Adipose tissue (tissue), 3 donors: ENCODE measurements around the gene MTR. TPM values are rescaled to one million over a fixed set of nuclear protein-coding genes. Genes with fewer than 3 reads are reported as not detected.
"Not testable (repeated sequence)": the region's sequence is repeated elsewhere in the genome, so short reads cannot be mapped to it uniquely, and the experiment has no call there.

Experiments used
- H3K27ac ChIP-seq: one replicate; pipeline ENCODE4 v1.5.1; 2013; ENCODE audit warnings: low read depth, low read length
- WGBS, 3 donors: extraction: QIAGEN DNeasy Blood & Tissue Kit; methylation state at CpG; one replicate each; pipeline ENCODE4 v1.1.7; 2013; 5-methylcytosine and 5-hydroxymethylcytosine counted together
- polyA plus RNA-seq, 3 donors: library from polyadenylated mRNA; stranded (reverse); fragments of 200-250 nt; gene quantifications; one replicate each; pipeline ENCODE4 v1.2.3, GENCODE V29; 2013
- donor health status: healthy with polysubstance abuse.
- donor health status: Bipolar disorder and iron deficiency.
- donor health status: healthy.

The MTR gene
- polyA plus RNA-seq, 3 donors, result 4.5 to 16.5 (median 5.9) TPM

DNA sequence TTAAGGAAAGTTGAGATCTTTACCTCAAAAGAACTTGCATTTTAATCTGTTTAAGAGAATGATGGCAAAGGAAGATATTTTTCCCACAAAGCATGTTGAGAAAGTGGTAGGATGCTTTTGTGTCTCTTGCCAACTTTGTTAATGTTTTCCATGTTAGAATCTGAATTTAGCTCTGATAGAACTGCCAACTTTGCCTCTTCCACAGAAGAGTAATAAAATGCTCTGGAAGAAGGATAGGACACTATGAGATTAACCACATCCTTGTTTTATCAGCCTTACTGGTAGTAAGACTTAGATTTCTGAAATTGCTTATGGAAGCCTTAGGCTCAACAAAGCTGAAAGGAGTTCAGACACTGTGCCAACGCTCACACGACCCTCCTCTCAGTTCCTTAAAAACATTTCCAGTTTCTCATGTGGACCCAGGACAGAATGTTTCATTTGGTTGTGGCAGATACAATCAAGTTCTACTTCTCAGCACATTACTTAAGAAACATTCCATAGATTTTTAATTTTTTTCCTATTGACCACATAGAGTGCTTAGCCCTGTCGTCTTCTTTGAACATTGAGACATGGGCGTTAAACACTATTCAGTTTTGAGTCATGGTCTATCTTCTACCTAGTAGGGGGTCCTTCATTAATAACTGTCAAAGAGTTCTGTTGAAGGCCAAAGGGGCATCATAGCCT is 59.0 kb downstream of the MTR start:
- WGBS, 3 donors, result 82 to 92% (median 83%) methylated on average over 4 of the region's 4 CpGs
- no peak overlapping the region for H3K27ac ChIP-seq

DNA sequence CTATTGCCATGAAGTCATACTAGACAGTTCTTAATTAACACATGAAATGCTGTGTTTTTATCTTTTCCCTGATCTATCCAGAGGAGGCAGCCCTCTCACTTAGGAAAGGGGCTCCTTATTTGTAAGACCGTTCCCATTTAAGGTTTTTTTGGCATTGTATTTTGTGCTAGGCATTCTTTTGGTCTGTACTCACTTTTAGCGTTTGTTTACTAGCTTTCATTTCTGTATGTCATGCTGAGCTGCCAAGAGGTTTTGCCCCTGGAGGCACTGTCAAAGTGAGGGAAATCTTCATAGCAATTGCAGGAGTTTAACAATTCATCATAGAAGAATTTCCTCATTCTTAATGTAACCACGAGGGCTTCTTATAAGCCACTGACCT is 59.5 kb downstream of the MTR start:
- no peak overlapping the region for H3K27ac ChIP-seq
- WGBS, 3 donors, result 59 to 61% (median 60%) methylated on average over 3 of the region's 3 CpGs

DNA sequence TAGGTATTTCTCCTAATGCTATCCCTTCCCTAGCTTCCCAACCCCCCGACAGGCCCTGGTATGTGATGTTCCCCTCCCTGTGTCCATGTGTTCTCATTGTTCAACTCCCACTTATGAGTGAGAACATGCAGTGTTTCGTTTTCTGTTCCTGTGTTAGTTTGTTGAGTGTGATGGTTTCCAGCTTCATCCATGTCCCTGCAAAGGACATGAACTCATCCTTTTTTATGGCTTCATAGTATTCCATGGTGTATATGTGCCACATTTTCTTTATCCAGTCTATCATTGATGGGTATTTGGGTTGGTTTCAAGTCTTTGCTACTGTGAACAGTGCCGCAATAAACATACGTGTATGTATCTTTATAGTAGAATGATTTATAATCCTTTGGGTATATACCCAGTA is 61.6 kb downstream of the MTR start:
- not testable (repeated sequence) for H3K27ac ChIP-seq
- whole genome bisulfite sequencing, 3 donors, result 89 to 99% (median 96%) methylated on average over 4 of the region's 4 CpGs

DNA sequence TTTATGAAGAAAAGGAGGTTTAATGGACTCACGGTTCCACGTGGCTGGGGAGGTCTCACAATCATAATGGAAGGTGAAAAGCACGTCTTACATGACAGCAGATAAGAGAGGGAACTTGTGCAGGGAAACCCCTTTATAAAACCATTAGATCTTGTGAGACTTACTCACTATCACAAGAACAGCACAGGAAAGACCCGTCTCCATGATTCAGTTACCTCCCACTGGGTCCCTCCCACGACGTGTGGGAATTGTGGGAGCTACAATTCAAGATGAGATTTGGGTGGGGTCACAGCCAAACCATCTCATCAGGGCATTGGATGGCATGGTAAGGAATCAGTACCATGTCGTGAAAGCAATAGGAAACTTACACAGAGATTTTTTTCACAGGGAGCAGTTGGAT is 63.1 kb downstream of the MTR start:
- no peak overlapping the region for H3K27ac ChIP-seq
- 82 to 95% (median 89%) methylated on average over 7 of the region's 7 CpGs for WGBS, 3 donors

DNA sequence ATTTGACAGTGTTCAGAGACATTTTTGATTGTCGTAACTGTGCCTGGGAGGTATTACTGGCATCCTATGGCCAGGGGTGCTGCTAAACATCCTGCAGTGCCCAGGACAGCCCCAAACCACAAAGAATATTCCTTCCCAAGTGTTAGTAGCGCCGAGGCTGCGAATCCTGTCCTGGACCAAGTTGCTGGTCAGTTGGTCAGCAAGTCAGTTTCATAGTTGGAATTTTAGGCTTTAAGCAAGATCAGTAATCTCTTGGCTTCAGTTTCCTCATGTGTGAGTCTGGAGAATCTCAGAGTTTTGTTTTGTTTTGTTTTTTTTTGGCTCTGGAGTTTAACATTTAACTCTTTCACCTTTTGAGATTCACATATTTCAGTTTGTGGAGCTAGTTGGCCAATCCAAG is 65.0 kb downstream of the MTR start:
- WGBS, 3 donors, result 73 to 90% (median 77%) methylated on average over 4 of the region's 4 CpGs
- no peak overlapping the region for H3K27ac ChIP-seq

DNA sequence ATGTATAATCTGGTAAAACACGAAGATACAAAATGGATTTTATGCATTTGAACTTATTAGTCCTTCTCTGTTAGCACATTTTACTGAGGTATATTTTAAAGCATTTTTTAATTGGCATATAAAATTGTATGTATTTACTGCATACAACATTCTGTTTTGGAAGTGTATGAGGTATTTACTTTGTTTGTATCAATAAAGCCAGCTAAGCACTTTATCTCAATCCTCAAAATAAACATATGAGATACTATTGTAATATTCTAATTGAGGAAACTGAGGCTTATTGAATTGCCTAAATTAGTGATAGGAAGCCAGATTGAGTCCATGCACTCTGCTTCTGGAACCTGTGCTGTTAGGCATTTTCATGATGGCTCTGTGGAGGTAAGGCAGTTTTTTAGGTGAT is 65.6 kb downstream of the MTR start:
- 66 to 84% (median 80%) methylated on average over 1 of the region's 1 CpG for WGBS, 3 donors
- no peak overlapping the region for H3K27ac ChIP-seq

DNA sequence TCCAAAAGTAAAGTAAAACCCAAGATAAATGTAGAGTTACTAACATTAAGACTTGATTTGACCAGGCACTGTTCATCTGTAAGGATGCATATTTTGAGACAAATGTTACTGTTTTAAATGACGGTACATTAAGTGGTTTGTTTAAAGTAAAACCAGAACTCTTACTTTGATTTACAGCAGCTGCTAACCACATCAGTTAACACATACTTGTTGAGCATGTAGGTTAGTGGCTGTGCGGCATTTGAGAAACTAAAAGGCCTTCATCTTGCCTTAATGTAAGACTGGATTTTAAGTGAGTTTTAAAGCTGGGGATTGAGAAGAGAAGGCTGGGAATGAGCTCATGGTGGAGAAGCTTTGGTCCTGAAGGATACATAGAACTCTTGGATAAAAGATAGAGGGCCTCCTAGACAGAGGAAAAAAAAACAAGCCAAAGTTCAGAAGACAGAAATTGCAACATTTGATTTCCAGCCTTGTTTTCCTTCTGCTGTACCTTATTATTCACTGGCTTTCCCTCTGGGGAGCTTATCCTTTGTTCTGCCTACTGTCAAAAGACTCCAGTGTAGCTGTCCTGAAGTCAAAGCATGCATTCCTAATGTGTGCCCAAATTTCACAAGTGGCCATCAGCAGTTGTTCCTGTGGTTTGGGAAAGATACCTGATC is 66.6 kb downstream of the MTR start:
- H3K27ac ChIP-seq, result no peak overlapping the region
- 66 to 92% (median 91%) methylated on average over 2 of the region's 2 CpGs for WGBS, 3 donors

DNA sequence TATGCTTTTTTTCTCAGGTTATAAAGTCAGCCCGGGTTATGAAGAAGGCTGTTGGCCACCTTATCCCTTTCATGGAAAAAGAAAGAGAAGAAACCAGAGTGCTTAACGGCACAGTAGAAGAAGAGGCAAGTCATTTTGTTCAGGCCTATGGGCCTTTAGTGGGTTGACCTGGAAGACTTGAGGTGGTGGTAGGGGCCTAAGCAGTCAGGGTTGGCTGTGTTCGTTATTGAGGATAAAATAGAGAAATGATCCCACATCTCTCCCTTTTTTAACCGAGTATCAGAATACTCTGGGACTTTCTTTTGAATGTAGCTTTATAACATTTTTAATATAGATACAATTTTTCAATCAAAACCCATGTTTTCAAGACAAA is 67.1 kb downstream of the MTR start:
- WGBS, 3 donors, result 61 to 95% (median 89%) methylated on average over 4 of the region's 4 CpGs
- H3K27ac ChIP-seq, result no peak overlapping the region

DNA sequence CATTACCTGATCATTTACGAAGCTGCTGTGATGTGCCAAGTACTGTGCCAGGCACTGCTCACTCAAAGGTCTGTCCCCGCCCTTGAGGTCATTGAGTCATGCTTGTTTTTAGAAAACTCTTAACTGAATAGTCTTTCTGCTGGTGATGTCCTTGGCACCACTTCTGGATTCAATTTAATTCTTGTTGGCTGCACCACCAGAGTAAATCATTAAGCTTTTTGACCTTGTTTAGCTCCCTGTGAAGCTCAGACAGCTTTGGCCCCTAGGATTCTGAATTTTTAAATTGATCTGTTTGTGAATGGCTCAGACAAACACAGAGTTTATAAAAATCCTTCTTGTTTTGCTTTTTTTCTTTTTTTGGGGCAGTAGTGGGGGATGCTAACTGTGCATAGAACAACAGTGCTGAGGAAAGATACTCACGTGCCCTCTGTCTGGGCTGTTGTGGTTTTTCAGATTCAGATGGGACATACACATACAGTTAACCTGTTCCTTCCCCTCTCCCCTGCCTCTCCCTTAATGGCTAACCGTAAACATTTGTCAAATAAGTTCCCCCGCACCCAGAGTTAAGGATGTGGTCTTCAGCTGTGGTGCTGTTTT is 67.6 kb downstream of the MTR start:
- no peak overlapping the region for H3K27ac ChIP-seq

DNA sequence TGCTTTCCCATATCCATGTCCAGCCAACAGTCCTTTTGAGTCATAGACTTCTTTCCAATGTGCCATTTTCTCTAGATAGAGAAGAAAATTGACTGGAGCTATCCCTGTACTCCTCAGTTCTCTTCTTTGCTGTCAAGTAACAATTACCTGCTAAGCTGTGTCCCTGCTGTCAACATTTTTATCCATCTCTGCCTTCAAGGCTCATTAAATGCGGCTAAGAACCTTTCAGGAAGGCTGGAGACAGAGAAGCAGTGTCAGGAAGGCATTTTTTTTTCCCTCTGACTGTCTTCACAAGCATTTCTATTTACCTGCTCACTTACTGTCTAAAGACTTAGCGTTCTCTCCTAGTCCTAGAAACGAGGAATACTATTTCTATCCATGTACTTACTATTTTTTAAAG is 69.1 kb downstream of the MTR start:
- H3K27ac ChIP-seq, result no peak overlapping the region
- 56 to 95% (median 92%) methylated on average over 3 of the region's 3 CpGs for WGBS, 3 donors

More for the DNA sequence above, 67.6 kb downstream of the MTR start:
- 25 to 84% (median 80%) methylated on average over 5 of the region's 5 CpGs for WGBS, 3 donors

DNA sequence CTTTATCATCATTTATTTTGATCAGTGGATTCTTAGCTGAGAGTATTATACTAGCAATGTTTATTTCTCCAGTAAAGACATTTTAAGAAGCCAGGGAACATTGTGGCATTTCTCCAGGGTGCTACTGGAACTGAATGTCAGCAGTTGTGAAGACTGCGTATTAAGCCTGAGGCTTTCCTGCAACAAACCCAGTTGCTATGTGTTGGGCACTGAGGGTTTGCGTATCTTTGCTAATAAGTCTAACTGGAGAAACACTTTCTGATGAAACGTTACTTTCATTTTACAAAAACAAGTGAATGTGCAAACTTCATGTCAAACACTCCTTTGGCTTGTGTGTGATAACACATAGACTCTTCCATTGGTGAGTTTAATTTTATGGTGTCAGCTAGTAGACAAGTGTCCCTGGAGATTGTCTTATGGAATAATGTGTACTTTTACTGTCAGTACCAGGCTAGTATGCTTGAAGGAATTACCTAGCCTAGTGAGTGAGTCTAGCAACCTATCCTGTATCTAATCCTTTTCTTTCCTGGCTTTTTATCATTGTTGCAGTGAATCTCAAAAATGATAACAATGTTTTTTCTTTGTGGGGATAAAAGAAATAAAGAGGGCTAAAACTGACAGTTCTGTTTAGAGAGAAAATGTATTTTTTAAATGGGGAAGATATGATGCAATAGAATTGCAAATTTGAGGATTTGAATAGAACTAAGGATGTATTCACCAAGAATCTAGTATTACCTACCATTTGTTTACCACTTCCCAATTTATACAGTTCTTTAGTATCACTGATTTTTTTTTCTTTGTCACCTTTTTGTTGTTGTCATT is 70.1 kb downstream of the MTR start:
- no peak overlapping the region for H3K27ac ChIP-seq
- 56 to 93% (median 62%) methylated on average over 3 of the region's 3 CpGs for WGBS, 3 donors

DNA sequence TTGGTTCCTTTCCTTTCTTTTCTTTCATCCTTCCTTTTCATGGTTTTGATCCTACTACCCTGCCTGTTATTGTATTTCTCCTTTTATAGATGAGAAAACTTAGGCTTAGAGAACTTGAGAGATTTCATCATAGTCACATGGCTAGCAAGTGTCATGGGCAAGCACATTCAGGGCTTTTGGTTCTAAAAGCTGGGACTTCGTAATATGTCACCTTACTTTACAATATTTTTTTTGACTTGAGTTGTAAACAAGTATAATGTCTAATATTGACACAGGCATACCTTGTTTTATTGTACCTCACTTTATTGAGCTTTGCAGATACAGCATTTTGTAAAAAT is 70.7 kb downstream of the MTR start:
- WGBS, 3 donors, result 88 to 92% (median 91%) methylated on average over 1 of the region's 1 CpG
- H3K27ac ChIP-seq, result no peak overlapping the region

DNA sequence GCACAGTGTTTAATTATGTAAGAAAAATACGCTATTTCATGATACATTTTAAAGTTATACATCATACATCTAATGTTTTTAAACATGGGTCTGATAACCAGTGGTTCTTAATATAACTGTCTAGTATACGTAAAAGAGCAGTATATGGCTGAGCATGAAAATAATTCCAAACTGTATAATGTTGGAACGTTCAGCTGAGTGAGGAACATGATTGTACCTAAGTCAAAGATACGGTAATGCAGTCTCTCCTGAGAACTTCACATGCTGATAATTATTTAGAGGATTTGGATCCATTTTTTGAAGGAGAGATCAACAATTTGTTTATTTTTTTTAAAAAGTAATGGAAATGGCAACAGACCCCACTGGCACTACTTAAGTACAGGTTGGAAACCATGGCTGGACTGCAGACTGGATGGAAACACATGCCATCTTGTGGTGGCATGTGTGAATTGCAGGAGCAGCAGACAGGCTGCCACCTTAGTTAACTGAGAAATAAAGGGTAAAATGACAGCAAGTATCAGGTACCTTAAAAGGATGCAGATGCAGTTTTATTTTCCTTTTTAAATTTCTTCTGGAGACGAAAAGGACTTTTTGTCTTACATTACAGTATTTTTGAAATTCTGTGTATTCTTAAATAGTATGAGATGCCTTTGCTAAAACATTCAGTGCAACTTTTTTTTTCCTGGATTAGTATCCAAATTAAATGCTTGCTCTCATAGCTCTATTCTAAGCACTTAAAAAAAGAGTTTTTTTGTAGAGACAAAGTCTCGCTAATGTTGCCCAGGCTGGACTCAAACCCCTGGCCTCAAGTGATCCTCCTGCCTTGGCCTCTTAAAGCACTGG is 73.8 kb downstream of the MTR start:
- H3K27ac ChIP-seq, result no peak overlapping the region
- 85 to 93% (median 92%) methylated on average over 6 of the region's 6 CpGs for WGBS, 3 donors

DNA sequence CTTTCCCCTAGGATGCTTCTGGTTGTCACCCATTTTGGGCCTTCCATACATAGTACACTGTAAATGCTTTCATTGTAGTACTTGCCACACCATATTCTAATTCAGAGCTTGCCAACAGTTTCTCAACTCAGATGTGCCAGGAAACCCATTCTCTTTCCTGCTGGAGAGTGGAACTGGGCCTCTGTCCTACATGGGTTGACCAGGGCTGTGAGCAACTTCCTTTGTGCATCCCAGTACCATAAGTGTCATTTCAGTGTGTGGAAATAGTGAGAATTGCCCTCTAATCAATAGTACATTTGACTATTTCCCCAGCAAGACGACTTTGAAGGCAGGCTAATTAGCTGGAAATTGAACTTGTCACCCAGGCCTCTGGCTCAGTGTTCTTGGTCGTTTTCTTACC is 74.8 kb downstream of the MTR start:
- no peak overlapping the region for H3K27ac ChIP-seq
- WGBS, 3 donors, result 48 to 65% (median 64%) methylated on average over 2 of the region's 2 CpGs

DNA sequence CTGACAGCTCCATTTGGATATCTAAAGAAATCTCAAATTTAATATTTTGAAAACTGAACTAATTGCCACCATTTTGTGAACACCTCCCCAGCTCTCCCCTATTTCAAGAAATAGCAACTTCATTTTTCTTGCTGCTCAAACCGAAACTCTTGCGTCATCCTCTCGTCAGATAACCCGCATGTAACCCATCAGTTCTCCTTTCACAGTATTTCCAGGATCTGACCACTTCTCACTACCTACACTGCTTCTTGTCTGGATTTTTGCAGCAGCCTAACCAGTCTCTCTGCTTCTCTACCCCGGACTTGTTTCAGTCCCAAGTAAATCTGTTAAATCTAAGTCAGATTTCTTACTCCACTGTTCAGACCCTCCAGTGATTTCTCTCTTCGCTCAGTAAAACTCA is 75.6 kb downstream of the MTR start:
- no peak overlapping the region for H3K27ac ChIP-seq
- 54 to 87% (median 64%) methylated on average over 6 of the region's 6 CpGs for WGBS, 3 donors

DNA sequence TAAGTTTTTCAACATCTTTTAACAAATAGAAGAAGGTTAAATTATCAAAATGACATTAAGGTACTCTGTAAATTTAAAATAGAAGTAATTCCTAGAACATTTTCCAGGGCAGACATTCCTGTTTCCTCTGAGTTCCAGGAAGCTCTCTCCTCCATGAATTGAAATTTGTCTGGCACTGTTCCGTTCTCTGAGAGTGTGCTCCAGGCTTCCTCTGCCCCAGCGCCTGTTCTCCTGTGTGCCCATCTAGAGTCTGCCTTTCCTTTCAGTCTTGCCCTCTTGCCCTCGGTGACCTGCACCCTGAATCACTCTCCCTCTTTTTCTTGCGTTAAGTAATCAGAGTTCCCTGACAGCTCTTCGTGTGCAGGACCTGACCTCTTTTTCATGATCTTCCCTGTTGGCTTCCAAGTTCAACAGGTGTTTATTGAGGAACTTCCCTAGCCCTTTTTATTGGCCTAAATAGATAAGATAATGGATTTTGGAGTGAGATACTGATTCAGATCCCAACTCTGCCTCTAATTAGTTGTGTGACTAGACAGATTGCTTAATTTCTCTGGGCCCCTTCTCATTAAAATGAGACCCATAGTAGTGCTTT is 77.1 kb downstream of the MTR start:
- no peak overlapping the region for H3K27ac ChIP-seq
- 63 to 68% (median 65%) methylated on average over 5 of the region's 5 CpGs for WGBS, 3 donors

DNA sequence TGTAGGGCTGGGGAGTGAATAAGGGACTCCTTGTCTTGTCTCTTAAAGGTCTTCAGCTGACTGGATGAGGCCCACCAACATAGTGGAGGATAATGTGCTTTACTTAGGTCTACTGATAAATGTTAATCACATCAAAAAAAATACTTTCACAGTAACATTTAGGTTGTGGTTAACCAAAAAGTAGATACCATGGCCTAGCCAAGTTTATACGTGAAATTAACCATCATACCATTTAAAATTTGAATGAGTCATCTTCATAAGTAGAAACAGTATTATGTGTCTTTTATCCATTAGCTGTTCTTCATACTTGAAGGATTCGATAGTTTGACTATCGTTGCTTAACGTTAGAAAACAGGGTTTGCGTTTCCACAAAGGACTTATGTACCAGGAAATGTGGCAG is 80.9 kb downstream of the MTR start:
- no peak overlapping the region for H3K27ac ChIP-seq
- WGBS, 3 donors, result 93% methylated on average over 5 of the region's 5 CpGs

DNA sequence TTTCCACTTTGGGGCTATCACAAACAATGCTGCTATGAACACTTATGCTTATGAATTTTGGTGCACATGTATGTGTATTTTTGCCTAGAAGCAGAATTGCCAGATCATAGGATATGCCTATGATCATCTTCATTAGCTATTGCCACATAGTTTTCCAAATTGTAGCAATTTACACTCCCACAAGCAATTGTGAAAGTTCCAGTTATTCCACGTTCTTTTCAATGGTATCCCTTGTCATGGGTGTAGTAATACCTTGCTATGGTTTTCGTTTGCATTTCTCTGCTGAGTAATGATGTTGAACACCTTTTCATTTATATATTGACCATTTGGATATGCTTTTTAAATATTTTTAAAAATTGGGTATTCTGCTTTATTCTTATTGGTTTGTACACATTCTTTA is 82.6 kb downstream of the MTR start:
- 66 to 95% (median 69%) methylated on average over 2 of the region's 2 CpGs for WGBS, 3 donors
- no peak overlapping the region for H3K27ac ChIP-seq
